Measurements from ENCODE around the gene ADD1.

DNA sequence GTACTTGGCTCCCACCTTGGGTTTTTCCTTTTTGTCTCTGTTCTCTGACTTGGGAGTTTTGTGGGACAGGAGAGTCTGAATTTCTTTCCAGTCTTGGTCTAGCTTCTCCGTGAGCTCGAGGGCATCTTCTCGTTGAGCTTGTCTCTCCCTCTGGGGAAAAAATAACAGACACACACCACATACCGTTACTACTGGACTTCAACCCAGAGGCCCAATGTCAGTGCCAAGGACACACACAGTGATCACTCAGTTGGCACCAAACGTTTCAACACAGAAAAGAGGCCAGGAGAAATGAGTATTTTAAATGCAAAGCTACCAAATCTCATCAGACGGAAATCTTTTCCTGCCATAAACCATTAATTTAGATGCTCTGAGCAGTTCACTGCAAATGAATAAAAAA, 109.9 kb downstream of the ADD1 start:
- TF ChIP-seq, protein P1, sequence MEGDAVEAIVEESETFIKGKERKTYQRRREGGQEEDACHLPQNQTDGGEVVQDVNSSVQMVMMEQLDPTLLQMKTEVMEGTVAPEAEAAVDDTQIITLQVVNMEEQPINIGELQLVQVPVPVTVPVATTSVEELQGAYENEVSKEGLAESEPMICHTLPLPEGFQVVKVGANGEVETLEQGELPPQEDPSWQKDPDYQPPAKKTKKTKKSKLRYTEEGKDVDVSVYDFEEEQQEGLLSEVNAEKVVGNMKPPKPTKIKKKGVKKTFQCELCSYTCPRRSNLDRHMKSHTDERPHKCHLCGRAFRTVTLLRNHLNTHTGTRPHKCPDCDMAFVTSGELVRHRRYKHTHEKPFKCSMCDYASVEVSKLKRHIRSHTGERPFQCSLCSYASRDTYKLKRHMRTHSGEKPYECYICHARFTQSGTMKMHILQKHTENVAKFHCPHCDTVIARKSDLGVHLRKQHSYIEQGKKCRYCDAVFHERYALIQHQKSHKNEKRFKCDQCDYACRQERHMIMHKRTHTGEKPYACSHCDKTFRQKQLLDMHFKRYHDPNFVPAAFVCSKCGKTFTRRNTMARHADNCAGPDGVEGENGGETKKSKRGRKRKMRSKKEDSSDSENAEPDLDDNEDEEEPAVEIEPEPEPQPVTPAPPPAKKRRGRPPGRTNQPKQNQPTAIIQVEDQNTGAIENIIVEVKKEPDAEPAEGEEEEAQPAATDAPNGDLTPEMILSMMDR (IDR thresholded peaks at IDR 0.05): no peak
- no peak for TF ChIP-seq EZH2phosphoT487 (IDR thresholded peaks at IDR 0.05)

All from neural progenitor cell (in vitro differentiated cells).